Keratinocyte (primary cell): ENCODE data around the gene HSF4. TPM values are rescaled to one million over a fixed set of nuclear protein-coding genes. Genes with fewer than 3 reads are reported as not detected.

Experiments
- DNase-seq: peaks from one replicate; pipeline ENCODE4 v3.0.0-alpha.2; 2011; ENCODE audit warnings: low read depth, missing footprints, low spot score
- FAIRE-seq: peaks from 2 replicates; lab custom pipeline; 2011; peaks lifted over from hg19 to GRCh38; lab: Jason Lieb, UNC
- H2AFZ ChIP-seq: 2 replicates; pipeline ENCODE4 v1.6.0; 2012; ENCODE audit warnings: low read length, control low read depth, inconsistent platforms; ENCODE audit not compliant: control insufficient read depth
- H3K27ac ChIP-seq: 2 replicates; pipeline ENCODE4 v1.5.1; 2011; ENCODE audit warnings: low read length; ENCODE audit not compliant: control insufficient read depth, insufficient read depth
- H3K27me3 ChIP-seq: 3 replicates; pipeline ENCODE4 v1.6.0; 2011; ENCODE audit warnings: low read length; ENCODE audit not compliant: control insufficient read depth, insufficient read depth; ENCODE audit errors: extremely low read depth
- H3K36me3 ChIP-seq, 2 experiments: 2 replicates in 1 of 2; 3 replicates in 1 of 2; pipeline ENCODE4 v1.5.1; 2011; ENCODE audit warnings: low read length in 2 of 2, mild to moderate bottlenecking in 1 of 2; ENCODE audit not compliant: control insufficient read depth in 2 of 2, insufficient read depth in 2 of 2; ENCODE audit errors: extremely low read depth in 1 of 2
- H3K4me1 ChIP-seq: 3 replicates; pipeline ENCODE4 v1.5.1; 2011; ENCODE audit warnings: low read length; ENCODE audit not compliant: control insufficient read depth, insufficient read depth; ENCODE audit errors: extremely low read depth
- H3K4me2 ChIP-seq: 3 replicates; pipeline ENCODE4 v1.6.0; 2011; ENCODE audit warnings: low read depth, low read length; ENCODE audit not compliant: control insufficient read depth, insufficient read depth; ENCODE audit errors: extremely low read depth
- H3K4me3 ChIP-seq, 3 experiments: fragments of 200-600 bp in 1 of 3; sonication (generic) in 1 of 3; 2 replicates in 2 of 3; 3 replicates in 1 of 3; pipeline ENCODE4 v1.5.1; 2011 to 2016; ENCODE audit warnings: low read length in 3 of 3, mild to moderate bottlenecking in 3 of 3, control low read depth in 2 of 3, inconsistent platforms in 1 of 3, low read depth in 1 of 3, mixed read lengths in 1 of 3, mixed run types in 1 of 3, moderate library complexity in 1 of 3; ENCODE audit not compliant: control insufficient read depth in 2 of 3, insufficient read depth in 2 of 3; ENCODE audit errors: extremely low read depth in 1 of 3
- H3K79me2 ChIP-seq: 2 replicates; pipeline ENCODE4 v1.6.0; 2012; ENCODE audit warnings: low read length; ENCODE audit not compliant: control insufficient read depth, insufficient read depth
- H3K9ac ChIP-seq: 3 replicates; pipeline ENCODE4 v1.6.0; 2011; ENCODE audit warnings: low read length; ENCODE audit not compliant: control insufficient read depth, insufficient read depth; ENCODE audit errors: extremely low read depth
- H3K9me1 ChIP-seq: 3 replicates; pipeline ENCODE4 v1.6.0; 2011; ENCODE audit warnings: low read length; ENCODE audit not compliant: control insufficient read depth, insufficient read depth; ENCODE audit errors: extremely low read depth
- H3K9me3 ChIP-seq: 2 replicates; pipeline ENCODE4 v1.5.1; 2012; ENCODE audit warnings: low read depth, low read length; ENCODE audit not compliant: control insufficient read depth
- H4K20me1 ChIP-seq: 3 replicates; pipeline ENCODE4 v1.6.0; 2011; ENCODE audit warnings: low read length; ENCODE audit not compliant: control insufficient read depth, insufficient read depth; ENCODE audit errors: extremely low read depth
- EZH2 ChIP-seq: IDR thresholded peaks from one replicate; pipeline ENCODE4 v1.6.1; 2012; ENCODE audit warnings: inconsistent platforms, mild to moderate bottlenecking, low read length, moderate library complexity
- dilution Hi-C: fragments of 300-500 bp; cut with MboI; formaldehyde crosslinking; loops from one replicate; pipeline ENCODE4 v1.7.0; 2020; ENCODE audit warnings: low sequenced_read_pairs; ENCODE audit not compliant: extremely low pct_ligation_motif_present
- polyA plus RNA-seq, 5 experiments: library from polyadenylated mRNA; depleted of rRNA in 3 of 5; stranded (reverse) in 3 of 5; stranded (forward) in 1 of 5; unstranded in 1 of 5; fragments of >200 nt; gene quantifications; 1 replicate in 1 of 5; 2 replicates in 3 of 5; 3 replicates in 1 of 5; pipeline versions ENCODE4 v1.2.1 to v1.2.3, GENCODE V29; 2011 to 2012; ENCODE audit warnings: missing spikeins in 2 of 5, low read depth in 1 of 5, low replicate concordance in 1 of 5
- TF ChIP-seq, protein P1 (sequence below), 3 experiments: IDR thresholded peaks in 1 of 3; conservative IDR thresholded peaks in 1 of 3; optimal IDR thresholded peaks in 1 of 3; 2 replicates in 2 of 3; 3 replicates in 1 of 3; pipeline versions ENCODE3 to v1.5.1; 2011; ENCODE audit warnings: low read length in 3 of 3, mild to moderate bottlenecking in 3 of 3, moderate library complexity in 2 of 3, control low read depth in 1 of 3, inconsistent platforms in 1 of 3; ENCODE audit not compliant: insufficient read depth in 2 of 3; ENCODE audit errors: extremely low read depth in 1 of 3

The HSF4 gene
- polyA plus RNA-seq, 1 donor (not counting 4 experiments of a cell fraction or from before 2014, with no cell fraction given) = 4.3 TPM

DNA sequence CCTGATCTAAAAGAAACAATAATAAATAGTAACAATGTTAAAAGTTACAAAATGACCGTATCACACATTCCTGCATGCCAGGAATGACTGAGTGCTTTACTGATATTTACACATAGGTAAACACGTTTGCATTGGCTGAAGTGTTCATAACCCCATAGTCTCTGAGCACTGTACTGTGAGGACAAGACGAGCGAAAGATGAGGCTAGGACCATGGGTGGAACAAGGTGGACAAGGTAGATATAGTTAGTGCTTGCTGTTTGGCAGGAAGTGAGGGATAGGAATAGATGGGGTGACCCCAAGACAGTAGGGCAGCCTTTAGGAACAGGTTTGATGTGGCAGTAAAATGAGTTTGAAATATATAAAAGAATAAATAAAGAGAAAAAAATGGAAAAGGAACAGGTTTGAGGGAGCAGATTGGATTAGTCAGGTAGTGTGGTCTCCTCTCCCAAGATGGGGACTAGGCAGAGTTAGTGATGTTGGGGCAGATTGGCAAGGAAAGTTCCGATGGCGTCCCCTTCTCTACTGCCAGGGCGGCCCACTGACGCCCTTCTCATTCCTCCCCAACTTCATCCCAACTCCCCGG, 27.0 kb downstream of the HSF4 start:
- dilution Hi-C loops = no loop called here

DNA sequence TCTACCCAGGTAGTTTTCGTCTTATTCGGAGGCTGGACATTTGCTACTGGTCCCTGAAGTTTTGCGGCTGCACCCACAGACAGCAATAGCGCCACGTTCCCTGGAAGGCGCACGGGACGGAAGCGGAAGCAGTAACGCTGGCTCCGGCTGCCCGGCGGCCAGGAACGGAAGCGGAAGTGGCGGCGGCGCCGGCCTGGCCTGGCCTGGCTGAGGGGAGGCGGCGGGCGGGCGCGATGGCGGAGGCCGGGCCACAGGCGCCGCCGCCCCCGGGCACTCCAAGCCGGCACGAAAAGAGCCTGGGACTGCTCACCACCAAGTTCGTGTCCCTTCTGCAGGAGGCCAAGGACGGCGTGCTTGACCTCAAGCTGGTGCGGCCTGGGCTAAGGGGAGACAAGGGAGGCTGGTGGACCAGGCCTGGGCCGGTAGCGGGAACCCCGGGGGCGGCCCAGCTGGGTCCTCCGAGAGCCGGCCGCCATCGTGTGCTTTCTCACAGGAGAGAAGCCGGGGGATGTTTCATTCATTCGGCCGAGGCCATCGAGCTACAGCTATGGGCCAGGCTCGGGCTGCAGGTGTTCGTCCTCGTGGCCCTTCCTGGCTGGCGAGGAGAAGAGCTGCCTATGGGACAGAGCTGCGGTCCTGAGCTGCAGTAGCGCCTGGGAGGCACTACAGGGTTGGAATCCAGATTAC, 27.6 kb downstream of the HSF4 start, which contains the start of gene E2F4:
E2F4 (plus strand) TSS at position 161 of the 687 bp plus-strand sequence; CDS start at position 234, 73 bp downstream.
- no peaks in the 10 kb centered on the region for H3K27me3 ChIP-seq
- peaks cover 44% of the 10 kb centered on the region for H3K79me2 ChIP-seq
- peak; percentile 29 for FAIRE-seq
- peaks cover 15% of the 10 kb centered on the region for H3K4me1 ChIP-seq
- peak within 1 kb of the TSS; percentile 81 to 95 (median 85) for H3K4me3 ChIP-seq
- peak within 1 kb of the TSS; percentile 82 for H3K4me2 ChIP-seq
- no peak for DNase-seq
- TF ChIP-seq EZH2 = peak; percentile 55
- TF ChIP-seq, protein P1, sequence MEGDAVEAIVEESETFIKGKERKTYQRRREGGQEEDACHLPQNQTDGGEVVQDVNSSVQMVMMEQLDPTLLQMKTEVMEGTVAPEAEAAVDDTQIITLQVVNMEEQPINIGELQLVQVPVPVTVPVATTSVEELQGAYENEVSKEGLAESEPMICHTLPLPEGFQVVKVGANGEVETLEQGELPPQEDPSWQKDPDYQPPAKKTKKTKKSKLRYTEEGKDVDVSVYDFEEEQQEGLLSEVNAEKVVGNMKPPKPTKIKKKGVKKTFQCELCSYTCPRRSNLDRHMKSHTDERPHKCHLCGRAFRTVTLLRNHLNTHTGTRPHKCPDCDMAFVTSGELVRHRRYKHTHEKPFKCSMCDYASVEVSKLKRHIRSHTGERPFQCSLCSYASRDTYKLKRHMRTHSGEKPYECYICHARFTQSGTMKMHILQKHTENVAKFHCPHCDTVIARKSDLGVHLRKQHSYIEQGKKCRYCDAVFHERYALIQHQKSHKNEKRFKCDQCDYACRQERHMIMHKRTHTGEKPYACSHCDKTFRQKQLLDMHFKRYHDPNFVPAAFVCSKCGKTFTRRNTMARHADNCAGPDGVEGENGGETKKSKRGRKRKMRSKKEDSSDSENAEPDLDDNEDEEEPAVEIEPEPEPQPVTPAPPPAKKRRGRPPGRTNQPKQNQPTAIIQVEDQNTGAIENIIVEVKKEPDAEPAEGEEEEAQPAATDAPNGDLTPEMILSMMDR (optimal IDR thresholded peaks at IDR 0.05 in 1 of 3, IDR thresholded peaks at IDR 0.05 in 1 of 3, conservative IDR thresholded peaks at IDR 0.05 in 1 of 3; ENCODE audit: extremely low read depth in 1 of 3, insufficient read depth in 2 of 3, low read length in 3 of 3) = no peak
- no peaks in the 10 kb centered on the region for H3K9me3 ChIP-seq
- H3K9ac ChIP-seq = peak within 1 kb of the TSS; percentile 89
- H2AFZ ChIP-seq = peak within 1 kb of the TSS; percentile 65
- peak within 1 kb of the TSS; percentile 69 for H3K27ac ChIP-seq
- peaks cover 2% of the 10 kb centered on the region for H3K9me1 ChIP-seq
- dilution Hi-C loops = no loop called here
- H3K36me3 ChIP-seq = peaks cover 27 to 37% of the 10 kb centered on the region in 2 experiments
- H4K20me1 ChIP-seq = peaks cover 4% of the 10 kb centered on the region

More for the DNA sequence above, 27.0 kb downstream of the HSF4 start:
- Histone ChIP-seq H3K9ac (peak overlapping the region; percentile 89), H3K9me1 (peaks cover 2% of the 10 kb centered on the region), H3K4me2 (peak overlapping the region; percentile 69), H3K79me2 (peaks cover 41% of the 10 kb centered on the region), H3K4me1 (peaks cover 15% of the 10 kb centered on the region), H3K36me3 (peaks cover 22 to 31% of the 10 kb centered on the region in 2 experiments), H2AFZ (peak overlapping the region; percentile 65), H3K9me3 (no peaks in the 10 kb centered on the region), H3K4me3 (peak overlapping the region in 2 of 3 experiments; percentile 47 to 85), H3K27me3 (no peaks in the 10 kb centered on the region), H4K20me1 (peaks cover 4% of the 10 kb centered on the region), H3K27ac (no peak overlapping the region)
- no peak for FAIRE-seq
- TF ChIP-seq, protein P1 (optimal IDR thresholded peaks at IDR 0.05 in 1 of 3, IDR thresholded peaks at IDR 0.05 in 1 of 3, conservative IDR thresholded peaks at IDR 0.05 in 1 of 3; ENCODE audit: extremely low read depth in 1 of 3, insufficient read depth in 2 of 3, low read length in 3 of 3) = no peak
- TF ChIP-seq EZH2 = no peak
- no peak for DNase-seq
